ENCODE measurements around the gene GNPTAB. TPM values are rescaled to one million over a fixed set of nuclear protein-coding genes. Genes with fewer than 3 reads are reported as not detected.

The GNPTAB gene
- total and polyA plus RNA-seq, 2 of the 8 experiments (the other 6 are each of a cell fraction or from before 2014, with no cell fraction given) = 21.5 to 51.3 TPM

- DNase-seq (ENCODE audit: low read depth in 1 of 2, low spot score in 2 of 2) (no peak), FAIRE-seq (no peak)
- H3K23ac ChIP-seq (ENCODE audit: insufficient read length) = no peak overlapping the region
- peak overlapping the region in 3 of 4 experiments; percentile 53 to 63 (median 61); a peak in 4 of 7 replicates for H3K9ac ChIP-seq (replicated peaks in 1 of 4; ENCODE audit: extremely low read depth in 1 of 4, low read depth in 3 of 4, low read length in 3 of 4)
- no peaks in the 10 kb centered on the region for H3K36me3 ChIP-seq (ENCODE audit: control insufficient read depth in 2 of 4, insufficient read depth in 4 of 4, low read length in 3 of 4)
- CTCF ChIA-PET (ENCODE audit: partially characterized antibody) = interaction anchor here (0.6 kb wide), 1 partner anchor 142 kb away, joined by 3 read pairs; no protein-coding TSS in a partner anchor
- 0 out of 2 replicates have a peak overlapping the region, but pooled peaks have one; percentile 38 for H2BK20ac ChIP-seq (ENCODE audit: low read length)
- POLR2A ChIA-PET (ENCODE audit: partially characterized antibody) = interaction anchor here (0.6 kb wide), 1 partner anchor 250 kb away, joined by 6 read pairs; no protein-coding TSS in a partner anchor
- H3K4me3 ChIP-seq (ENCODE audit: extremely low read depth in 1 of 4, insufficient read depth in 2 of 4, low read depth in 3 of 4, low read length in 4 of 4) = peak overlapping the region; percentile 62 to 87 (median 66)
- no peak overlapping the region for H2AK5ac ChIP-seq (ENCODE audit: low read depth, low read length)
- peak overlapping the region; percentile 36; the same call in 1 of the 2 replicates for H2BK15ac ChIP-seq (ENCODE audit: low read length)
- H3K18ac ChIP-seq (ENCODE audit: extremely low read depth, low read length) = 0 out of 2 replicates have a peak overlapping the region, but pooled peaks have one; percentile 62
- H3K79me2 ChIP-seq (ENCODE audit: control insufficient read depth in 1 of 2, insufficient read depth in 2 of 2, low read length in 2 of 2) = 0 out of 4 replicates have a peak, but pooled peaks cover 0 to 3% of the 10 kb centered on the region in 2 experiments
- peaks cover 0 to 4% (median 3%) of the 10 kb centered on the region in 4 experiments; a peak in 3 of 7 replicates for H3K4me1 ChIP-seq (replicated peaks in 1 of 4; ENCODE audit: control insufficient read depth in 3 of 4, insufficient read depth in 4 of 4, low read length in 3 of 4)
- WGBS, 2 experiments (ENCODE audit: extremely low coverage in 1 of 2, insufficient coverage in 1 of 2, insufficient read length in 1 of 2, insufficient replicate concordance in 2 of 2, low coverage in 1 of 2, low lambda C conversion rate in 2 of 2, missing lambda C conversion rate in 1 of 2) = 49% methylated on average over 18 of the region's 18 CpGs; no CpG with 5 or more reads in 1 of the 2 experiments
- no peak overlapping the region for H3K56ac ChIP-seq (replicated peaks; ENCODE audit: insufficient read length, low read depth, low read length)
- H3K9me3 ChIP-seq (ENCODE audit: insufficient read depth in 2 of 2, low read depth in 1 of 2, low read length in 1 of 2) = no peaks in the 10 kb centered on the region
- no peak overlapping the region for H3K27ac ChIP-seq (ENCODE audit: low read depth, low read length)
- H2BK5ac ChIP-seq (ENCODE audit: low read depth, low read length) = peak overlapping the region; percentile 67; the same call in 1 of the 2 replicates
- H3K14ac ChIP-seq (ENCODE audit: insufficient read length) = no peak overlapping the region
- H3K4ac ChIP-seq (replicated peaks; ENCODE audit: insufficient read length, low read depth, low read length) = no peak overlapping the region
- H4K8ac ChIP-seq (ENCODE audit: extremely low read depth, insufficient read depth, low read length) = peak overlapping the region; percentile 26; the same call in 1 of the 2 replicates
- H3K79me1 ChIP-seq (ENCODE audit: low read depth, low read length) = no peaks in the 10 kb centered on the region
- H3K23me2 ChIP-seq (ENCODE audit: low read depth, low read length) = peaks cover 11% of the 10 kb centered on the region; the same call in 1 of the 2 replicates
- H3K27me3 ChIP-seq (replicated peaks in 1 of 4; ENCODE audit: control insufficient read depth in 3 of 4, extremely low read depth in 1 of 4, insufficient read depth in 3 of 4, low read length in 3 of 4) = peaks cover 2 to 18% (median 12%) of the 10 kb centered on the region in 4 experiments
- TF ChIP-seq CREB1 (IDR thresholded peaks at IDR 0.05) (no peak), CEBPB (IDR thresholded peaks at IDR 0.05; ENCODE audit: low read depth, low read length) (peak; percentile 64; the same call in 1 of the 2 replicates), ASH2L (IDR thresholded peaks at IDR 0.05; ENCODE audit: low read length) (peak; percentile 15), EZH2 (IDR thresholded peaks at IDR 0.05; ENCODE audit: low read depth, low read length, severe bottlenecking) (no peak), SIN3A (conservative IDR thresholded peaks at IDR 0.05 in 1 of 2, IDR thresholded peaks at IDR 0.05 in 1 of 2; ENCODE audit: low read depth in 1 of 2, low read length in 2 of 2) (no peak), SP2 (IDR thresholded peaks at IDR 0.05; ENCODE audit: low read length) (no peak), CBX5 (IDR thresholded peaks at IDR 0.05; ENCODE audit: low read depth, low read length) (no peak), KDM5A (IDR thresholded peaks at IDR 0.05; ENCODE audit: low read length) (no peak), SUZ12 (IDR thresholded peaks at IDR 0.05; ENCODE audit: low read length) (peak; percentile 29; the same call in 1 of the 2 replicates)
- no peaks in the 10 kb centered on the region for H4K20me1 ChIP-seq (replicated peaks in 1 of 2; ENCODE audit: control insufficient read depth in 1 of 2, insufficient read depth in 2 of 2, low read length in 2 of 2)
- H3K4me2 ChIP-seq (ENCODE audit: insufficient read depth in 1 of 2, low read depth in 2 of 2, low read length in 2 of 2) = peak overlapping the region; percentile 69 to 86
- H4K5ac ChIP-seq (ENCODE audit: insufficient read length, low read depth, low read length) = peak overlapping the region; percentile 32
- peak overlapping the region; percentile 93 for H2AFZ ChIP-seq (ENCODE audit: low read length)
- H2BK12ac ChIP-seq (ENCODE audit: low read depth, low read length) = peak overlapping the region; percentile 78; the same call in 1 of the 2 replicates
- no peak overlapping the region for H2BK120ac ChIP-seq (replicated peaks; ENCODE audit: low read depth, low read length)
- no peak overlapping the region for H4K91ac ChIP-seq (replicated peaks; ENCODE audit: insufficient read length, low read length)
Observed at GRCh38 chr12:101696251-101697196, 134.2 kb downstream of the GNPTAB start.
